Measurements from ENCODE around the gene ZBED6.

The ZBED6 gene

GRCh38 chr1:203796236-203796605 lies 798 bp downstream of the ZBED6 start:
- peak overlapping the region; percentile 79 for H3K4me2 ChIP-seq (ENCODE audit: low read length)
- peak overlapping the region; percentile 61 for H3K27ac ChIP-seq (ENCODE audit: low read depth, low read length)
- no peak for TF ChIP-seq CTCF (IDR thresholded peaks at IDR 0.05; ENCODE audit: low read depth, low read length, poor library complexity, severe bottlenecking)
- TF ChIP-seq EZH2phosphoT487 (IDR thresholded peaks at IDR 0.05; ENCODE audit: borderline replicate concordance, low read length) = no peak
- peaks cover 58% of the 10 kb centered on the region for H3K79me2 ChIP-seq (ENCODE audit: control insufficient read depth, low read length)
- peaks cover 41% of the 10 kb centered on the region for H3K4me1 ChIP-seq (ENCODE audit: control insufficient read depth, low read length)
- H3K4me3 ChIP-seq (ENCODE audit: low read length) = peak overlapping the region; percentile 98
- peaks cover 28% of the 10 kb centered on the region for H4K20me1 ChIP-seq (ENCODE audit: control insufficient read depth, insufficient read depth, low read depth, low read length)
- H3K9me2 ChIP-seq (replicated peaks; ENCODE audit: control insufficient read depth, low read length) = no peaks in the 10 kb centered on the region
- H3F3A ChIP-seq (ENCODE audit: control insufficient read depth, insufficient read depth) = no peaks in the 10 kb centered on the region
- H3K9me3 ChIP-seq (ENCODE audit: control insufficient read depth, insufficient read depth, low read length) = no peaks in the 10 kb centered on the region
- peaks cover 50% of the 10 kb centered on the region for H3K36me3 ChIP-seq (ENCODE audit: control insufficient read depth, low read length)
- no peaks in the 10 kb centered on the region for H3K27me3 ChIP-seq (ENCODE audit: control insufficient read depth, low read length)

- H3K4me1 ChIP-seq (ENCODE audit: control insufficient read depth, low read length) = peaks cover 41% of the 10 kb centered on the region
- H3F3A ChIP-seq (ENCODE audit: control insufficient read depth, insufficient read depth) = no peaks in the 10 kb centered on the region
- H3K79me2 ChIP-seq (ENCODE audit: control insufficient read depth, low read length) = peaks cover 68% of the 10 kb centered on the region
- no peaks in the 10 kb centered on the region for H3K27me3 ChIP-seq (ENCODE audit: control insufficient read depth, low read length)
- H3K9me3 ChIP-seq (ENCODE audit: control insufficient read depth, insufficient read depth, low read length) = no peaks in the 10 kb centered on the region
- H3K4me2 ChIP-seq (ENCODE audit: low read length) = peak overlapping the region; percentile 79
- no peak overlapping the region for H3K27ac ChIP-seq (ENCODE audit: low read depth, low read length)
- peak overlapping the region; percentile 98 for H3K4me3 ChIP-seq (ENCODE audit: low read length)
- H3K36me3 ChIP-seq (ENCODE audit: control insufficient read depth, low read length) = peaks cover 60% of the 10 kb centered on the region
- no peak for TF ChIP-seq CTCF (IDR thresholded peaks at IDR 0.05; ENCODE audit: low read depth, low read length, poor library complexity, severe bottlenecking)
- no peak for TF ChIP-seq EZH2phosphoT487 (IDR thresholded peaks at IDR 0.05; ENCODE audit: borderline replicate concordance, low read length)
- H4K20me1 ChIP-seq (ENCODE audit: control insufficient read depth, insufficient read depth, low read depth, low read length) = peaks cover 28% of the 10 kb centered on the region
- no peaks in the 10 kb centered on the region for H3K9me2 ChIP-seq (replicated peaks; ENCODE audit: control insufficient read depth, low read length)
These were observed 1.8 kb downstream of the ZBED6 start for GRCh38 chr1:203797216-203797615.

- Histone ChIP-seq H3K4me3 (ENCODE audit: low read length) (no peak overlapping the region), H3K4me2 (ENCODE audit: low read length) (peak overlapping the region; percentile 79; the same call in 1 of the 2 replicates), H4K20me1 (ENCODE audit: control insufficient read depth, insufficient read depth, low read depth, low read length) (peaks cover 28% of the 10 kb centered on the region), H3K27me3 (ENCODE audit: control insufficient read depth, low read length) (no peaks in the 10 kb centered on the region), H3K36me3 (ENCODE audit: control insufficient read depth, low read length) (peaks cover 66% of the 10 kb centered on the region), H3K4me1 (ENCODE audit: control insufficient read depth, low read length) (peaks cover 41% of the 10 kb centered on the region), H3K27ac (ENCODE audit: low read depth, low read length) (no peak overlapping the region), H3K9me3 (ENCODE audit: control insufficient read depth, insufficient read depth, low read length) (no peaks in the 10 kb centered on the region), H3K9me2 (replicated peaks; ENCODE audit: control insufficient read depth, low read length) (no peaks in the 10 kb centered on the region), H3F3A (ENCODE audit: control insufficient read depth, insufficient read depth) (no peaks in the 10 kb centered on the region), H3K79me2 (ENCODE audit: control insufficient read depth, low read length) (peaks cover 75% of the 10 kb centered on the region)
- TF ChIP-seq EZH2phosphoT487 (IDR thresholded peaks at IDR 0.05; ENCODE audit: borderline replicate concordance, low read length) = no peak
- TF ChIP-seq CTCF (IDR thresholded peaks at IDR 0.05; ENCODE audit: low read depth, low read length, poor library complexity, severe bottlenecking) = no peak
These were observed 2.7 kb downstream of the ZBED6 start for GRCh38 chr1:203797948-203798655.
